H1 (cell line): ENCODE data around the gene RANBP6.
A peak's percentile ranks its signal among the peaks of the same experiment; 100 is the strongest.

Experiments
- CBX8 ChIP-seq: fragments of 300-800, 300-1000 bp; sonication (generic); IDR thresholded peaks from 2 replicates; pipeline ENCODE4 v1.7.1; 2016; ENCODE audit warnings: low read depth, low read length, borderline replicate concordance
- CEBPB ChIP-seq: IDR thresholded peaks from 2 replicates; pipeline ENCODE4 v1.6.1; 2012; ENCODE audit warnings: low read depth, low read length
- CHD2 ChIP-seq: IDR thresholded peaks from 2 replicates; pipeline ENCODE4 v1.6.1; 2012; ENCODE audit warnings: low read length, improper control_type of control experiment
- CTCF ChIP-seq, 3 experiments: IDR thresholded peaks; 1 replicate in 2 of 3; 2 replicates in 1 of 3; pipeline versions ENCODE4 v1.5.1 to v1.6.1; 2011; ENCODE audit warnings: low read length in 3 of 3, mild to moderate bottlenecking in 3 of 3, inconsistent platforms in 2 of 3, low read depth in 1 of 3, moderate library complexity in 1 of 3; ENCODE audit not compliant: insufficient read depth in 1 of 3; ENCODE audit errors: control extremely low read depth in 1 of 3
- GABPA ChIP-seq: IDR thresholded peaks from 2 replicates; pipeline ENCODE4 v1.6.1; 2011; ENCODE audit warnings: mild to moderate bottlenecking, low read length, moderate library complexity, borderline replicate concordance; ENCODE audit not compliant: insufficient read depth
- HDAC2 ChIP-seq, 2 experiments: fragments of 300-600 bp in 1 of 2; sonication (generic) in 1 of 2; IDR thresholded peaks; 2 replicates each; pipeline ENCODE4 v1.6.1; 2011 to 2012; ENCODE audit warnings: low read depth in 2 of 2, low read length in 2 of 2, mild to moderate bottlenecking in 2 of 2, moderate library complexity in 2 of 2, borderline replicate concordance in 1 of 2, inconsistent platforms in 1 of 2
- RXRA ChIP-seq: IDR thresholded peaks from 2 replicates; pipeline ENCODE4 v1.6.1; 2011; ENCODE audit warnings: low read depth, mild to moderate bottlenecking, low read length, moderate library complexity; ENCODE audit not compliant: insufficient read depth
- ZNF274 ChIP-seq: IDR thresholded peaks from 2 replicates; pipeline ENCODE4 v1.7.0; 2012; ENCODE audit warnings: low read length, borderline replicate concordance; ENCODE audit errors: extremely low read depth

DNA sequence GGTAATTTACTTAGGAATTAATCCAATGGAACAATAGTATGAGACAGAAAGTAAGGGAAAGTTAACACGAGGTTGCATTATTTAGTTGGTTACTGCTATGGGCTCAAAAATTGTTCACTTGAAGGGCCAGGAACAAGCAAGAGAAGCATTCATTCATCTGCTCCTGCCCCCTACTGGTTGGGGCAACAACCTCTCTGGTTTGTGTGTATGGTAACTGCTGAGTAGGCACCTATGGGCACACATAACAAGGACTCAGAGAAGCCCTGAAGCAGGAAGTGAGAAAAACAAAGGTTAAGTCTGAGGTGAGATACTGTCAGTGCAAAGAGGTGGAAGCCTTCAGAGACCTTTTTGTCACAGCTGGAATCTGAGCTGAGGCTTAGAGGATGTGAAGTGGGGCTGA is 34.4 kb upstream of the RANBP6 start:
- TF ChIP-seq CEBPB (no peak), ZNF274 (no peak), GABPA (no peak), CHD2 (no peak), CBX8 (no peak), CTCF (IDR thresholded peaks at IDR 0.05; ENCODE audit: control extremely low read depth in 1 of 3, insufficient read depth in 1 of 3, low read depth in 1 of 3, low read length in 3 of 3) (peak; percentile 40 to 67 (median 41)), HDAC2 (IDR thresholded peaks at IDR 0.05; ENCODE audit: borderline replicate concordance in 1 of 2, low read depth in 2 of 2, low read length in 2 of 2) (no peak), RXRA (no peak)
